ENCODE results near the gene PSME2. TPM values are rescaled to one million over a fixed set of nuclear protein-coding genes. Genes with fewer than 3 reads are reported as not detected.

PSME2 gene
- total and polyA plus RNA-seq, 7 donors = 30.1 to 179 (median 76.4) TPM

DNA sequence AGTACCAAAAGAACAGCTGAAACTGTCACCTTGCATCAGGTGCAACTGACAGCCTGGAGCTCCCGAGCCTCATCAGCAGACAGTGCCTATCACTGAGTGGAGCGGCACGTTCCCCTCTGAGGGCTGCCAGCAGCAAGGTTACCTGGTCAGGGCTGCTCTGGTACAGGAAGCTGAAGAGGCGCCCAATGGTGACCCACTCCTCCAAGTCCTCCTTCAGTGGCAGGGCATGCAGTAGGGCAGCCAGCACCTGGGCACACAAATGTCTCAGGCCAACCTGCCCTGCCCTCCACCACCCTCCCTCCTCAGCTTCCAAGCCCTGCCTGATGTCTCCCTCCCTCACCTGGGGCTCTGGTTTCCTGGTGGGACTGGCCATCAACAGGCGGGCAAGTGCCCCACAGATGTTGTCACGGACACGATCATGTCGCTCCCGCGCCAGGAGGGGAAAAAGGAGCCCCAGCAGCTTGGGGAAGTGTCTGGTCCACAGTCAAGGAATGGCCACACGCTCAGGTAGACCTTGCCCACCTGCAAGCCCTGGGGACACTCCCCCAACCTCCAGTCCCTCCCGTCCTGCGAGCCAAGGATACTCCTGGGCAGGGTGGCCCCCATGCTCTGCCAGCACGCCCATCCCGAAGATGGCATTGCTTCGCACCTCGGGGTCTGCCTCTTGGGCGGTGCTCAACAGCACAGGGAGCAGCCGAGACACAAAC is 35.1 kb upstream of the PSME2 start:
- DNase-seq (peak in 1 of 2 donors; percentile 46), ATAC-seq (no peak)
- Histone ChIP-seq H3K27me3 (ENCODE audit: insufficient read depth in 3 of 3, low read length in 2 of 3) (no peaks in the 10 kb centered on the region), H3K4me1 (peaks cover 20% of the 10 kb centered on the region), H3K27ac (no peak overlapping the region), H3K4me3 (no peak overlapping the region), H3K9me3 (no peaks in the 10 kb centered on the region), H3K36me3 (ENCODE audit: insufficient read depth in 1 of 2, low read depth in 1 of 2) (peaks cover 4 to 96% of the 10 kb centered on the region in 2 donors)
- 88 to 89% (median 88%) methylated on average over 19 of the region's 19 CpGs for WGBS, 3 donors
- TF ChIP-seq, protein P1, sequence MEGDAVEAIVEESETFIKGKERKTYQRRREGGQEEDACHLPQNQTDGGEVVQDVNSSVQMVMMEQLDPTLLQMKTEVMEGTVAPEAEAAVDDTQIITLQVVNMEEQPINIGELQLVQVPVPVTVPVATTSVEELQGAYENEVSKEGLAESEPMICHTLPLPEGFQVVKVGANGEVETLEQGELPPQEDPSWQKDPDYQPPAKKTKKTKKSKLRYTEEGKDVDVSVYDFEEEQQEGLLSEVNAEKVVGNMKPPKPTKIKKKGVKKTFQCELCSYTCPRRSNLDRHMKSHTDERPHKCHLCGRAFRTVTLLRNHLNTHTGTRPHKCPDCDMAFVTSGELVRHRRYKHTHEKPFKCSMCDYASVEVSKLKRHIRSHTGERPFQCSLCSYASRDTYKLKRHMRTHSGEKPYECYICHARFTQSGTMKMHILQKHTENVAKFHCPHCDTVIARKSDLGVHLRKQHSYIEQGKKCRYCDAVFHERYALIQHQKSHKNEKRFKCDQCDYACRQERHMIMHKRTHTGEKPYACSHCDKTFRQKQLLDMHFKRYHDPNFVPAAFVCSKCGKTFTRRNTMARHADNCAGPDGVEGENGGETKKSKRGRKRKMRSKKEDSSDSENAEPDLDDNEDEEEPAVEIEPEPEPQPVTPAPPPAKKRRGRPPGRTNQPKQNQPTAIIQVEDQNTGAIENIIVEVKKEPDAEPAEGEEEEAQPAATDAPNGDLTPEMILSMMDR (IDR thresholded peaks at IDR 0.05) = no peak
- intact Hi-C loops (cut with DNase I) = no loop called here

DNA sequence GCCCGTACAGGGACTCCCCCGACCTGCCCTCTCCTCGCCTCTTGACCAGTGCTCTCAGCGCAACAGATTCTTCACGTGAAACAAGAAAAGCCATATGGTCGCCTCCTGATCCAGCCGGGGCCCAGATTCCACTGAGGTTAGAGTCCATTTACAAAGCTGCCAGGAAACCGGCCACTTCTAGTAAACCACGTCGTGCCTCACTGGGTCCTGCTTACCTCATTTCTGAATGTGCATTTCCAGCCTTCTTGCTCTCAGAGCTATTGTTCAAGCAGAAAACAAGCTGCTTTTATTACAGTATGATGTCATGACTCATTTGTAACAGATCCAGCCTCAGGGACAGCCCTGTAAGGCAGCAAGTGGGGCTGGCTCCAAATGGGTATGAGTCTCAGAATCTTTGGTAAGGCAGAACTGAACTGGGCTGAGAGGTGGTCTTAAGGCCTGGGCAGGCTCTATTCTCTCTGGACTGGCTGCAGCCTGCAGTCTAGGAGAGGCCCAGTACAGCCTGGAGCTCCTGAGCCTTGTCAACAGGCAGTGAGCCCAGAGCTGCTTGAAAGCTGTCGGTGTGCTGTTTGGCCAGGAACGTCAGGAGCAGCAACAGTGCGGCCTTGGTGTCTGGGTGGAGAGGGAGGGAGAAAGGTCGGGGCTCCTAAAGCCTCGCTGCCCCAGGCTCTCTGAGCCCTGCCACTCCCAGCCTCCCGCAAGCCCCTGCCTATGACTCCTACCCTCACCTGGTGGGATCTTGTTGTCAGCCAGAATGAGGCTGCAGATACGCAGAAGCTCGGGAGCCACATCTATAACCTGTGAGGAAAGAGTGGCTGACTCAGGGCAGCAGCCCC is 33.8 kb upstream of the PSME2 start:
- ATAC-seq (peak; percentile 65 to 76 (median 70)), DNase-seq (peak in 1 of 2 donors; percentile 43)
- Histone ChIP-seq H3K9me3 (no peaks in the 10 kb centered on the region), H3K4me1 (peaks cover 20% of the 10 kb centered on the region), H3K36me3 (ENCODE audit: insufficient read depth in 1 of 2, low read depth in 1 of 2) (peaks cover under 1 to 88% of the 10 kb centered on the region in 2 donors), H3K27ac (peak overlapping the region; percentile 79), H3K27me3 (ENCODE audit: insufficient read depth in 3 of 3, low read length in 2 of 3) (no peaks in the 10 kb centered on the region), H3K4me3 (no peak overlapping the region)
- intact Hi-C loops (cut with DNase I) = no loop called here
- TF ChIP-seq, protein P1 (IDR thresholded peaks at IDR 0.05) = no peak
- 46 to 71% (median 61%) methylated on average over 18 of the region's 18 CpGs for WGBS, 3 donors

DNA sequence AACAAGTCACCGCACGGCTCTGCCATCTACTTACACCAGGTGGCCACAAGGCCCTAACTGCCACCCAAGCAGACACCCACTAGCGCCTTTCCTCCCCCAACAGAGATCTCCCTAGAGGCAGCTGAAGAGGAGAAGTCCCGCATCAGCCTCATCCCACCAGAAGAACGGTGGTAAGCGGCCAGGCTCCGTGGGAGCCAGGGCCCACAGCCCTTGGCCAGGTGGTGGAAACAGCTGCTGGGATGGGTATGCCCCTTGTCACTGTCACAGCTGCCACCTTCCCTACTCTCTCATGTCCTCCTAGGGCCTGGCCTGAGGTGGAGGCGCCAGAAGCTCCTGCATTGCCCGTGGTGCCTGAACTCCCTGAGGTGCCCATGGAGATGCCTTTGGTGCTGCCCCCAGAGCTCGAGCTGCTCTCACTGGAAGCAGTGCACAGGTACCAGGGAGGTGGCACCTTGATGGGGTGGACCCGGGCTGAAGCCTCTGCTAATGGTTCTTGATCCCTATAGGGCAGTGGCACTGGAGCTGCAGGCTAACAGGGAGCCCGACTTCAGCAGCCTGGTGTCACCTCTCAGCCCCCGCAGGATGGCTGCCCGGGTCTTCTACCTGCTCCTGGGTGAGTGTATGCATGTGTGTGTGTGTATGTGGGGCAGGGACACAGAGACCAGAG is 33.0 kb upstream of the PSME2 start:
- Histone ChIP-seq H3K27me3 (ENCODE audit: insufficient read depth in 3 of 3, low read length in 2 of 3) (no peaks in the 10 kb centered on the region), H3K9me3 (no peaks in the 10 kb centered on the region), H3K4me1 (peaks cover 20% of the 10 kb centered on the region), H3K36me3 (ENCODE audit: insufficient read depth in 1 of 2, low read depth in 1 of 2) (peaks cover 0 to 80% of the 10 kb centered on the region in 2 donors), H3K4me3 (no peak overlapping the region), H3K27ac (peak overlapping the region; percentile 79)
- 71 to 82% (median 77%) methylated on average over 14 of the region's 14 CpGs for WGBS, 3 donors
- intact Hi-C loops (cut with DNase I) = no loop called here
- peak in 3 of 4 donors; percentile 12 to 59 (median 27) for ATAC-seq
- TF ChIP-seq, protein P1 (IDR thresholded peaks at IDR 0.05) = no peak
- peak in 1 of 2 donors; percentile 41 for DNase-seq

DNA sequence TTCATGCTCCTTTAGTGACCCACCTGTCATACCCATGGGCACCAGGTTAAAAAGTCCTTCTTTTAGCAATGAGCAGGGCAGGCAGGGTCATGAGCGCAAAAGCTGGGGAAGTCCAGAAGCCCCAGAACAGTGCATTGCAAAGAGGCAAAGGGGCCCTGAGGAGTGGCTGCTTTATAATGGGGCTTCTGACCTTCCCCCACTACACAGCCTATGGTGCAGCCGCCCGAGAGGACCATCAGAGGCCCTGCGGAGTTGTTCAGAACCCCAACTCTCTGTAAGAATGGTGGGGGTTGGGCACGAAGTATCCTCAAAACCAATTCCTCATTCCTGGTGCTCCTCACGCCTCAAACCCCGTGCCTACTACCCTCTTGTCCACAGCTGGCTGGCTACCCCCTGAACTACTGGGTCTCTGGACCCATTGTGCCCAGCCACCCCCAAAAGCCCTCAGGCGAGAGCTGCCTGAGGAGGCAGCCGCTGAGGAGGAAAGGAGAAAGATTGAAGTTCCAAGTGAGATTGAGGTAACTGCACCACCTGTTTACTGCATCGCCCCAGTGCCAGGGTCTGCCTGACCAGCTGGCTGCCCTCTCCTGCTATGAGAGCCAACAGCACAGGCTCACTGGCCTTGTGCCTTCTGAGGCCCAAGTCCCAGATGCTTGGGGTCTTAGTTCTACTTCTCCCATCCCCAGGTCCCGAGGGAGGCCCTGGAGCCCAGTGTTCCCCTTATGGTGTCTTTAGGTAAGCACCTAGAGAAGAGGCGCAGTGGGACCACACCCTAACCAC is 32.2 kb upstream of the PSME2 start:
- ATAC-seq (no peak), DNase-seq (peak in 1 of 2 donors; percentile 35)
- 71 to 80% (median 75%) methylated on average over 12 of the region's 12 CpGs for WGBS, 3 donors
- Histone ChIP-seq H3K27me3 (ENCODE audit: insufficient read depth in 3 of 3, low read length in 2 of 3) (no peaks in the 10 kb centered on the region), H3K36me3 (ENCODE audit: insufficient read depth in 1 of 2, low read depth in 1 of 2) (peaks cover 0 to 72% of the 10 kb centered on the region in 2 donors), H3K4me1 (peaks cover 20% of the 10 kb centered on the region), H3K4me3 (no peak overlapping the region), H3K9me3 (no peaks in the 10 kb centered on the region), H3K27ac (no peak overlapping the region)
- TF ChIP-seq, protein P1 (IDR thresholded peaks at IDR 0.05) = no peak
- intact Hi-C loops (cut with DNase I) = no loop called here
